ENCODE data around the gene DPAGT1.

DNA sequence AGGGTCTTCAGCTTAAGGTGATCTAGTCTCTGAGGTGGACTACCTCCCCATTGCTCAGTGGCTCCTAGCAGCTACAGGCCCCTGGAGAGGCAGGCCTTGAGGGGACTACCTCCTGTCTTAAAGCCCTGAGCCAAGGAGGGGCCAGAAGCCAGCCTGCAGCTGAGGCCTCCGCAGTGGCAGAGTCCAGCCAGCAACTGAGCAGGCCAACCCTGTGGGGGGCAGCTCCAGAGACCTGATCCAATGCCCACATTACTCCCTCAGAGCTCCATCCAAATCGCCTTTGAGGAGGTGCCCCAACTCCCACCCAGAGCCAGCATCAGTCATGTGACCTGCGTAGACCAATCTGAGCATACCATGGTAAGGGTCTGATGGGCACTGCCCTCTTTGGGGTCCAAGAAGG lies 8.2 kb upstream of the DPAGT1 start:
- TF ChIP-seq, protein P1, sequence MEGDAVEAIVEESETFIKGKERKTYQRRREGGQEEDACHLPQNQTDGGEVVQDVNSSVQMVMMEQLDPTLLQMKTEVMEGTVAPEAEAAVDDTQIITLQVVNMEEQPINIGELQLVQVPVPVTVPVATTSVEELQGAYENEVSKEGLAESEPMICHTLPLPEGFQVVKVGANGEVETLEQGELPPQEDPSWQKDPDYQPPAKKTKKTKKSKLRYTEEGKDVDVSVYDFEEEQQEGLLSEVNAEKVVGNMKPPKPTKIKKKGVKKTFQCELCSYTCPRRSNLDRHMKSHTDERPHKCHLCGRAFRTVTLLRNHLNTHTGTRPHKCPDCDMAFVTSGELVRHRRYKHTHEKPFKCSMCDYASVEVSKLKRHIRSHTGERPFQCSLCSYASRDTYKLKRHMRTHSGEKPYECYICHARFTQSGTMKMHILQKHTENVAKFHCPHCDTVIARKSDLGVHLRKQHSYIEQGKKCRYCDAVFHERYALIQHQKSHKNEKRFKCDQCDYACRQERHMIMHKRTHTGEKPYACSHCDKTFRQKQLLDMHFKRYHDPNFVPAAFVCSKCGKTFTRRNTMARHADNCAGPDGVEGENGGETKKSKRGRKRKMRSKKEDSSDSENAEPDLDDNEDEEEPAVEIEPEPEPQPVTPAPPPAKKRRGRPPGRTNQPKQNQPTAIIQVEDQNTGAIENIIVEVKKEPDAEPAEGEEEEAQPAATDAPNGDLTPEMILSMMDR (IDR thresholded peaks at IDR 0.05; ENCODE audit: borderline replicate concordance, extremely low read depth, low read length, poor library complexity, severe bottlenecking): no peak
- TF ChIP-seq EZH2 (IDR thresholded peaks at IDR 0.05; ENCODE audit: borderline replicate concordance, low read depth, low read length, severe bottlenecking): no peak

Data from DND-41 (cell line).